ENCODE data around the gene ERC2.
A peak's percentile ranks its signal among the peaks of the same experiment; 100 is the strongest.

The ERC2 gene

GRCh38 chr3:56336023-56336422, 132.2 kb downstream of the ERC2 start:
- TF ChIP-seq CTCF (IDR thresholded peaks at IDR 0.05; ENCODE audit: low read depth, low read length, missing control alignments): no peak
- no peak for DNase-seq (ENCODE audit: extremely low read depth, low read depth)
- H3K4me3 ChIP-seq (replicated peaks; ENCODE audit: low read depth, low read length): no peak overlapping the region

- no peak for DNase-seq (ENCODE audit: extremely low read depth, low read depth)
- no peak for TF ChIP-seq CTCF (IDR thresholded peaks at IDR 0.05; ENCODE audit: low read depth, low read length, missing control alignments)
- no peak overlapping the region for H3K4me3 ChIP-seq (replicated peaks; ENCODE audit: low read depth, low read length)
Measured at GRCh38 chr3:56324473-56324872, 143.8 kb downstream of the ERC2 start.

GRCh38 chr3:56323986-56324420, 144.3 kb downstream of the ERC2 start:
- no peak overlapping the region for H3K4me3 ChIP-seq (replicated peaks; ENCODE audit: low read depth, low read length)
- DNase-seq (ENCODE audit: extremely low read depth, low read depth): peak; percentile 33
- no peak for TF ChIP-seq CTCF (IDR thresholded peaks at IDR 0.05; ENCODE audit: low read depth, low read length, missing control alignments)

- DNase-seq (ENCODE audit: extremely low read depth, low read depth): no peak
Measured at GRCh38 chr3:56322862-56323261, 145.4 kb downstream of the ERC2 start.

GRCh38 chr3:56321892-56322291, 146.4 kb downstream of the ERC2 start:
- TF ChIP-seq CTCF (IDR thresholded peaks at IDR 0.05; ENCODE audit: low read depth, low read length, missing control alignments): no peak
- DNase-seq (ENCODE audit: extremely low read depth, low read depth): no peak
- H3K4me3 ChIP-seq (replicated peaks; ENCODE audit: low read depth, low read length): no peak overlapping the region

More at GRCh38 chr3:56322862-56323261, 145.4 kb downstream of the ERC2 start:
- H3K4me3 ChIP-seq (replicated peaks; ENCODE audit: low read depth, low read length): no peak overlapping the region
- no peak for TF ChIP-seq CTCF (IDR thresholded peaks at IDR 0.05; ENCODE audit: low read depth, low read length, missing control alignments)

- no peak for TF ChIP-seq CTCF (IDR thresholded peaks at IDR 0.05; ENCODE audit: low read depth, low read length, missing control alignments)
- no peak overlapping the region for H3K4me3 ChIP-seq (replicated peaks; ENCODE audit: low read depth, low read length)
- DNase-seq (ENCODE audit: extremely low read depth, low read depth): no peak
Measured at GRCh38 chr3:56321383-56321782, 146.9 kb downstream of the ERC2 start.

- DNase-seq (ENCODE audit: extremely low read depth, low read depth): no peak
- no peak overlapping the region for H3K4me3 ChIP-seq (replicated peaks; ENCODE audit: low read depth, low read length)
- TF ChIP-seq CTCF (IDR thresholded peaks at IDR 0.05; ENCODE audit: low read depth, low read length, missing control alignments): no peak
Measured at GRCh38 chr3:56320883-56321282, 147.4 kb downstream of the ERC2 start.
